B cell (primary cell): Measurements from ENCODE around the gene RIMBP2. TPM values are rescaled to one million over a fixed set of nuclear protein-coding genes. Genes with fewer than 3 reads are reported as not detected.

Experiments
- ATAC-seq: fragments of 200-7000 bp; cut with Tn5 transposase; one replicate; pipeline ENCODE4 v1.10.0; 2021; ENCODE audit warnings: low read depth, mild to moderate bottlenecking, moderate number of reproducible peaks, moderate library complexity
- CTCF ChIA-PET: fragments of 350-600 bp; sonication (Branson Sonifier 250); formaldehyde crosslinking; loops from one replicate; lab custom pipeline; 2021; ENCODE audit warnings: antibody characterized with exemption, inconsistent platforms; lab: Charles Lee
- POLR2A ChIA-PET: fragments of 350-600 bp; sonication (Branson Sonifier 250); formaldehyde crosslinking; loops from one replicate; lab custom pipeline; 2021; ENCODE audit warnings: antibody characterized with exemption; lab: Charles Lee
- DNase-seq: peaks from one replicate; pipeline ENCODE4 v3.0.0; 2013
- H2AFZ ChIP-seq: 2 replicates; pipeline ENCODE4 v1.6.1; 2012; ENCODE audit warnings: mild to moderate bottlenecking, low read depth, low read length; ENCODE audit not compliant: insufficient read depth, poor library complexity, severe bottlenecking
- H3K27ac ChIP-seq, 2 donors: 1 replicate in 1 of 2; 2 replicates in 1 of 2; pipeline ENCODE4 v1.5.1; 2012 to 2013; ENCODE audit warnings: low read length in 2 of 2, mild to moderate bottlenecking in 2 of 2, moderate library complexity in 1 of 2
- H3K27me3 ChIP-seq, 4 experiments: fragments of 200-600 bp in 1 of 4; sonication (generic) in 1 of 4; replicated peaks in 1 of 4; 1 replicate in 2 of 4; 2 replicates in 2 of 4; pipeline versions ENCODE4 v1.6.1 to v1.7.0; 2013 to 2016; ENCODE audit warnings: low read length in 3 of 4, mild to moderate bottlenecking in 2 of 4, mixed read lengths in 1 of 4, moderate library complexity in 1 of 4; ENCODE audit not compliant: insufficient read depth in 4 of 4, control insufficient read depth in 3 of 4; ENCODE audit errors: control extremely low read depth in 1 of 4
- H3K36me3 ChIP-seq, 2 experiments: replicated peaks in 1 of 2; 1 replicate in 1 of 2; 2 replicates in 1 of 2; pipeline versions ENCODE4 v1.6.1 to v1.7.1; 2013; ENCODE audit warnings: low read length in 1 of 2; ENCODE audit not compliant: insufficient read depth in 2 of 2, control insufficient read depth in 1 of 2; ENCODE audit errors: control extremely low read depth in 1 of 2, extremely low read depth in 1 of 2
- H3K4me1 ChIP-seq, 2 donors: fragments of 200-600 bp in 1 of 2; sonication (generic) in 1 of 2; 1 replicate in 1 of 2; 2 replicates in 1 of 2; pipeline versions ENCODE4 v1.5.1 to v1.6.1; 2013 to 2017; ENCODE audit warnings: low read length in 2 of 2; ENCODE audit not compliant: control insufficient read depth in 2 of 2, insufficient read depth in 2 of 2
- H3K4me2 ChIP-seq: replicated peaks from 2 replicates; pipeline ENCODE3; 2012; ENCODE audit warnings: mild to moderate bottlenecking, low read depth, low read length; ENCODE audit not compliant: poor library complexity, severe bottlenecking
- H3K4me3 ChIP-seq, 5 experiments: fragments of 200-600 bp in 1 of 5; sonication (generic) in 1 of 5; 1 replicate in 3 of 5; 2 replicates in 2 of 5; pipeline versions ENCODE4 v1.5.1 to v1.7.0; 2011 to 2016; ENCODE audit warnings: low read length in 4 of 5, mild to moderate bottlenecking in 4 of 5, low read depth in 2 of 5, control low read depth in 1 of 5, moderate library complexity in 1 of 5; ENCODE audit not compliant: insufficient read depth in 1 of 5; ENCODE audit errors: control extremely low read depth in 1 of 5, extremely low read depth in 1 of 5
- H3K79me2 ChIP-seq: fragments of 200-600 bp; sonication (generic); one replicate; pipeline ENCODE4 v1.6.0; 2016; ENCODE audit warnings: low read length; ENCODE audit not compliant: control insufficient read depth, insufficient read depth
- H3K9ac ChIP-seq: fragments of 200-600 bp; sonication (generic); 2 replicates; pipeline ENCODE4 v1.6.1; 2017; ENCODE audit warnings: mild to moderate bottlenecking, low read length, moderate library complexity
- H3K9me3 ChIP-seq, 3 donors: one replicate each; pipeline versions ENCODE4 v1.6.1 to v1.7.1; 2013; ENCODE audit warnings: low read length in 2 of 3; ENCODE audit not compliant: control insufficient read depth in 2 of 3, insufficient read depth in 1 of 3; ENCODE audit errors: control extremely low read depth in 1 of 3
- H4K20me1 ChIP-seq: 2 replicates; pipeline ENCODE4 v1.6.0; 2012; ENCODE audit warnings: mild to moderate bottlenecking, low read length; ENCODE audit not compliant: insufficient read depth, control insufficient read depth, poor library complexity, severe bottlenecking
- H3K27ac Mint-ChIP-seq: one replicate; pipeline ENCODE4 v1.8.0; 2021; ENCODE audit warnings: mixed read lengths
- H3K27me3 Mint-ChIP-seq: one replicate; pipeline ENCODE4 v1.8.0; 2021; ENCODE audit warnings: mixed read lengths
- H3K4me1 Mint-ChIP-seq: one replicate; pipeline ENCODE4 v1.8.0; 2021; ENCODE audit warnings: mixed read lengths
- H3K4me3 Mint-ChIP-seq: one replicate; pipeline ENCODE4 v1.8.0; 2021; ENCODE audit warnings: mixed read lengths
- H3K9me3 Mint-ChIP-seq: one replicate; pipeline ENCODE4 v1.8.0; 2022; ENCODE audit warnings: mixed read lengths; ENCODE audit not compliant: insufficient read depth
- EZH2 ChIP-seq: IDR thresholded peaks from 2 replicates; pipeline ENCODE4 v1.6.1; 2012; ENCODE audit warnings: borderline replicate concordance, low read depth, mild to moderate bottlenecking, moderate library complexity, low read length; ENCODE audit not compliant: insufficient read depth, poor library complexity, severe bottlenecking
- WGBS: methylation state at CpG from one replicate; pipeline ENCODE4 v1.1.5; 2013; ENCODE audit warnings: missing lambda C conversion rate; ENCODE audit not compliant: insufficient coverage; 5-methylcytosine and 5-hydroxymethylcytosine counted together
- intact Hi-C: fragments of 100-400 bp; cut with micrococcal nuclease; formaldehyde crosslinking; loops from one replicate; pipeline ENCODE4 v1.10.0; 2022
- polyA plus RNA-seq: library from polyadenylated mRNA; depleted of rRNA; stranded (reverse); fragments of >200 nt; gene quantifications from 2 replicates; pipeline ENCODE4 v1.2.3, GENCODE V29; 2012
- total RNA-seq, 2 donors: library from RNA; stranded (reverse); fragments of 120-200 nt in 1 of 2; gene quantifications; 1 replicate in 1 of 2; 2 replicates in 1 of 2; pipeline versions ENCODE4 v1.2.3 to v1.2.4, GENCODE V29; 2013 to 2022
- TF ChIP-seq, protein P1 (sequence below): fragments of 200-600 bp; IDR thresholded peaks from one replicate; pipeline ENCODE4 v1.8.0; 2022; ENCODE audit warnings: antibody characterized with exemption, mild to moderate bottlenecking

The RIMBP2 gene
- total and polyA plus RNA-seq, 2 donors (not counting 1 experiment from before 2014, with no cell fraction given): not detected

DNA sequence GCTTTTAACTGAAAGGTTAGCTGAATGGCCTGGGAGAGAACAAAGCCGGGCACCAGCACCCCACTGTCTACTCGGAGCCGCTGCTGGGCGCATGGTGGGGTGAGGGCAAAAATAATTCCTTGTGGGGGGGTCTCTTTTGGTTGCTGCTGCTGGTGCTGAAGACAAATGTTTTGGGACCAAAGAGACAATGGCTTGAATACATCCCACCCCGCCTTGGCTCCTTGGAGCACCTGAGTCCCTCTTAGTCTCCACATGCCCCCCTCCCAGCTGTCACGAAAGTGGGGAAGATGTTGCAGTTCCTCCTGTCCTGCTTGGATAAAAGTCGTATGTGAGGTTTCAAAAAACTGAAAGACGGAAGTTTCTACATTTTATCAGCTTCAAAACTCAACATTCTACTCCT lies 293.4 kb downstream of the RIMBP2 start:
- H3K4me3 ChIP-seq: no peak overlapping the region
- CTCF ChIA-PET: no interaction called here
- no peaks in the 10 kb centered on the region for H3K27me3 ChIP-seq
- H4K20me1 ChIP-seq: no peaks in the 10 kb centered on the region
- no peak overlapping the region for H3K9ac ChIP-seq
- TF ChIP-seq, protein P1, sequence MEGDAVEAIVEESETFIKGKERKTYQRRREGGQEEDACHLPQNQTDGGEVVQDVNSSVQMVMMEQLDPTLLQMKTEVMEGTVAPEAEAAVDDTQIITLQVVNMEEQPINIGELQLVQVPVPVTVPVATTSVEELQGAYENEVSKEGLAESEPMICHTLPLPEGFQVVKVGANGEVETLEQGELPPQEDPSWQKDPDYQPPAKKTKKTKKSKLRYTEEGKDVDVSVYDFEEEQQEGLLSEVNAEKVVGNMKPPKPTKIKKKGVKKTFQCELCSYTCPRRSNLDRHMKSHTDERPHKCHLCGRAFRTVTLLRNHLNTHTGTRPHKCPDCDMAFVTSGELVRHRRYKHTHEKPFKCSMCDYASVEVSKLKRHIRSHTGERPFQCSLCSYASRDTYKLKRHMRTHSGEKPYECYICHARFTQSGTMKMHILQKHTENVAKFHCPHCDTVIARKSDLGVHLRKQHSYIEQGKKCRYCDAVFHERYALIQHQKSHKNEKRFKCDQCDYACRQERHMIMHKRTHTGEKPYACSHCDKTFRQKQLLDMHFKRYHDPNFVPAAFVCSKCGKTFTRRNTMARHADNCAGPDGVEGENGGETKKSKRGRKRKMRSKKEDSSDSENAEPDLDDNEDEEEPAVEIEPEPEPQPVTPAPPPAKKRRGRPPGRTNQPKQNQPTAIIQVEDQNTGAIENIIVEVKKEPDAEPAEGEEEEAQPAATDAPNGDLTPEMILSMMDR: no peak
- no peak for TF ChIP-seq EZH2
- no peak overlapping the region for H2AFZ ChIP-seq
- intact Hi-C loops: no loop called here
- POLR2A ChIA-PET: no interaction called here
- no peaks in the 10 kb centered on the region for H3K4me1 Mint-ChIP-seq
- no peaks in the 10 kb centered on the region for H3K79me2 ChIP-seq
- H3K9me3 ChIP-seq: peaks cover 0 to 29% (median 0%) of the 10 kb centered on the region in 3 donors
- no peak for DNase-seq
- no peak overlapping the region for H3K27ac Mint-ChIP-seq
- H3K36me3 ChIP-seq: no peaks in the 10 kb centered on the region
- no peaks in the 10 kb centered on the region for H3K27me3 Mint-ChIP-seq
- WGBS: 84% methylated on average over 5 of the region's 8 CpGs
- H3K9me3 Mint-ChIP-seq: no peaks in the 10 kb centered on the region
- no peak overlapping the region for H3K4me2 ChIP-seq
- H3K4me3 Mint-ChIP-seq: no peak overlapping the region
- no peak for ATAC-seq
- no peaks in the 10 kb centered on the region for H3K4me1 ChIP-seq
- no peak overlapping the region for H3K27ac ChIP-seq

- Histone ChIP-seq H3K4me1 (no peaks in the 10 kb centered on the region), H3K27me3 (no peaks in the 10 kb centered on the region), H4K20me1 (no peaks in the 10 kb centered on the region), H3K36me3 (no peaks in the 10 kb centered on the region), H3K79me2 (no peaks in the 10 kb centered on the region), H3K27ac (no peak overlapping the region), H3K4me2 (no peak overlapping the region), H3K4me3 (no peak overlapping the region), H3K9ac (no peak overlapping the region), H3K9me3 (peaks cover 0 to 21% (median 0%) of the 10 kb centered on the region in 3 donors), H2AFZ (no peak overlapping the region)
- POLR2A ChIA-PET: no interaction called here
- WGBS: 90% methylated on average over 6 of the region's 6 CpGs
- Mint-ChIP-seq H3K4me3 (no peak overlapping the region), H3K4me1 (no peaks in the 10 kb centered on the region), H3K27ac (no peak overlapping the region), H3K9me3 (no peaks in the 10 kb centered on the region), H3K27me3 (no peaks in the 10 kb centered on the region)
- CTCF ChIA-PET: no interaction called here
- TF ChIP-seq, protein P1: no peak
- TF ChIP-seq EZH2: no peak
- ATAC-seq: no peak
- intact Hi-C loops: no loop called here
- DNase-seq: no peak
Observed at GRCh38 chr12:130421896-130422295, 294.2 kb downstream of the RIMBP2 start.
